ENCODE results near the gene YWHAG. TPM values are rescaled to one million over a fixed set of nuclear protein-coding genes. Genes with fewer than 3 reads are reported as not detected.

Gene YWHAG
- total and polyA plus RNA-seq, 9 of the 15 experiments (the other 6 are each of a cell fraction or from before 2014, with no cell fraction given), result 30.4 to 246 (median 94.5) TPM

DNA sequence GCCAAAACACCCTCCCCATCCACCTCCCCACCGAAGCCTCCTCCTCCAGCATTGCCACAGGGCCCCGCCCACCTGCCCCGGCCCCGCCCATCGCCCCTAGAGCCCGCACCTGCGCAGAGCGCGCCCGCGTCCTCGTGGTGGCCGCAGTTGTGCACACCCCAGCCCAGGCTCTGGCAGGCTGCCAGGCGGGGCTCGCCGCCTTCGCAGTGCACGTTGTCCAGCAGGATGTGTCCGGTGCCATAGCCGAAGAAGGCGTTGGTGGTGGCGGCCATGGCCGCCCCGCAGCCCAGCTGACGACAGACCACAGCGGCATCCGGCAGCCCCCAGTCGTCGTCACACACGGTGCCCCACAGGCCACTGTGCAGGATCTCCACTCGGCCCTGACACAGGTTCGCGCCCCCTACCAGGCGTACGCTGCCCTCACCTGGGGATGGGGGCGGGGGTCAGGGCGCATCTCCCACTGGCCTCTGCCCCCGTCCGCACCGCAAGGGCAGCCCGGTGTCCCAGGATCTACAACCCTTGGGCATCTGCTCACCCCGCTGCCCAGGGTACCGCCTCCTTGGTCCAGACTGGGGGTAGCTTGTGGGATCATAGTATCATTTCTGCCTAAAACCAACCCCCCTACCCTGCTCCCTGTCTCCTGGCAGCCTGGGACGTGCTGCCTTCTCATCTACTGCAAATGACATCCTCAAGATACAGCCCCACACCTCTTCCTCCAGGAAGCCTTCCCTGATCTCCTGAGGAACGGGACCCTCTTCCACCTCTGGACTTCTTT, 38.8 kb upstream of the YWHAG start (continued):
- TF ChIP-seq AFF4 (CRISPR knock-in tag; IDR thresholded peaks at IDR 0.05) (peak; percentile 79; the same call in 1 of the 2 replicates), PCBP2 (IDR thresholded peaks at IDR 0.05; ENCODE audit: low read depth, low read length, poor library complexity, severe bottlenecking) (no peak), CHD7 (IDR thresholded peaks at IDR 0.05; ENCODE audit: low read depth, low read length) (no peak), ZNF707 (CRISPR knock-in tag; conservative IDR thresholded peaks at IDR 0.05) (no peak), RNF2 (IDR thresholded peaks at IDR 0.05) (peak; percentile 86), ZZZ3 (IDR thresholded peaks at IDR 0.05) (no peak), RAD51 (IDR thresholded peaks at IDR 0.05; ENCODE audit: borderline replicate concordance, low read depth) (peak; percentile 11; the same call in 1 of the 2 replicates), HNRNPH1 (optimal IDR thresholded peaks at IDR 0.05; ENCODE audit: low read depth, low read length) (no peak), ZNF133 (CRISPR knock-in tag; IDR thresholded peaks at IDR 0.05) (no peak), ZKSCAN3 (CRISPR knock-in tag; IDR thresholded peaks at IDR 0.05) (no peak)
- TF ChIP-seq, protein P1, sequence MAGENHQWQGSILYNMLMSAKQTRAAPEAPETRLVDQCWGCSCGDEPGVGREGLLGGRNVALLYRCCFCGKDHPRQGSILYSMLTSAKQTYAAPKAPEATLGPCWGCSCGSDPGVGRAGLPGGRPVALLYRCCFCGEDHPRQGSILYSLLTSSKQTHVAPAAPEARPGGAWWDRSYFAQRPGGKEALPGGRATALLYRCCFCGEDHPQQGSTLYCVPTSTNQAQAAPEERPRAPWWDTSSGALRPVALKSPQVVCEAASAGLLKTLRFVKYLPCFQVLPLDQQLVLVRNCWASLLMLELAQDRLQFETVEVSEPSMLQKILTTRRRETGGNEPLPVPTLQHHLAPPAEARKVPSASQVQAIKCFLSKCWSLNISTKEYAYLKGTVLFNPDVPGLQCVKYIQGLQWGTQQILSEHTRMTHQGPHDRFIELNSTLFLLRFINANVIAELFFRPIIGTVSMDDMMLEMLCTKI (IDR thresholded peaks at IDR 0.05; ENCODE audit: partially characterized antibody), result no peak
